ENCODE data around the gene NBPF12.
"Not testable (repeated sequence)": the region's sequence is repeated elsewhere in the genome, so short reads cannot be mapped to it uniquely, and the experiment has no call there.

Gene NBPF12

GRCh38 chr1:146985855-146986254 lies 47.7 kb downstream of the NBPF12 start:
- not testable (repeated sequence) for DNase-seq

GRCh38 chr1:146986450-146986849 lies 48.3 kb downstream of the NBPF12 start:
- DNase-seq: not testable (repeated sequence)

GRCh38 chr1:146987502-146987901 lies 49.4 kb downstream of the NBPF12 start:
- not testable (repeated sequence) for DNase-seq

GRCh38 chr1:146989455-146989854 lies 51.3 kb downstream of the NBPF12 start:
- DNase-seq: not testable (repeated sequence)

- not testable (repeated sequence) for DNase-seq
These were observed 70.4 kb downstream of the NBPF12 start for GRCh38 chr1:147008495-147008894.

- DNase-seq: not testable (repeated sequence)
These were observed 88.9 kb downstream of the NBPF12 start for GRCh38 chr1:147026975-147027374.

- not testable (repeated sequence) for DNase-seq
These were observed 92.0 kb downstream of the NBPF12 start for GRCh38 chr1:147030066-147030653.

- no peak for DNase-seq
These were observed 101.8 kb downstream of the NBPF12 start for GRCh38 chr1:147039916-147040315.

- not testable (repeated sequence) for DNase-seq
These were observed 104.8 kb downstream of the NBPF12 start for GRCh38 chr1:147042891-147043290.

- not testable (repeated sequence) for DNase-seq
These were observed 106.4 kb downstream of the NBPF12 start for GRCh38 chr1:147044511-147044910.
